GM12801 (cell line): ENCODE measurements around the gene ZGPAT.

Experiments used
- CTCF ChIP-seq: IDR thresholded peaks from one replicate; pipeline ENCODE4 v1.5.1; 2011; ENCODE audit warnings: control low read depth; ENCODE audit not compliant: insufficient read length; ENCODE audit errors: extremely low read depth

Gene ZGPAT

DNA sequence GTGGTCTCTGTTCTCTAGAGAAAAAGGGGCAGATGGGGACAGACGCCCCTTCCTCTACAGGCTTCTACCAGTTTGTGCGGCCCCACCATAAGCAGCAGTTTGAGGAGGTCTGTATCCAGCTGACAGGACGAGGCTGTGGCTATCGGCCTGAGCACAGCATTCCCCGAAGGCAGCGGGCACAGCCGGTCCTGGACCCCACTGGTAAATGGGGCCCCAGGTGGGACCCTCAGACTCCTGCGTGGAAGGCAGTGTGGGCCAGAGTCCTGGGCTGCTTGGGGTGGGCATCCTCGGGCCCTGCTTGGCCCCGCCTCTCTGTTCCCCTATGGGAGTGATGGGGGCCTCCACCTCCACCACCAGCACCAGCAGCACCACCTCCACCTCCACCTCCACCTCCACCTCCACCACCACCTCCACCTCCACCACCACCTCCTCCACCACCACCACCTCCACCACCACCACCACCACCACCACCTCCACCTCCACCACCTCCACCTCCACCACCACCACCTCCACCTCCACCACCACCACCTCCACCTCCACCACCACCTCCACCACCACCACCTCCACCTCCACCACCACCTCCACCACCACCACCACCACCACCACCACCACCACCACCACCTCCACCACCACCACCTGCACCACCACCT, 14.6 kb upstream of the ZGPAT start:
- no peak for TF ChIP-seq CTCF

DNA sequence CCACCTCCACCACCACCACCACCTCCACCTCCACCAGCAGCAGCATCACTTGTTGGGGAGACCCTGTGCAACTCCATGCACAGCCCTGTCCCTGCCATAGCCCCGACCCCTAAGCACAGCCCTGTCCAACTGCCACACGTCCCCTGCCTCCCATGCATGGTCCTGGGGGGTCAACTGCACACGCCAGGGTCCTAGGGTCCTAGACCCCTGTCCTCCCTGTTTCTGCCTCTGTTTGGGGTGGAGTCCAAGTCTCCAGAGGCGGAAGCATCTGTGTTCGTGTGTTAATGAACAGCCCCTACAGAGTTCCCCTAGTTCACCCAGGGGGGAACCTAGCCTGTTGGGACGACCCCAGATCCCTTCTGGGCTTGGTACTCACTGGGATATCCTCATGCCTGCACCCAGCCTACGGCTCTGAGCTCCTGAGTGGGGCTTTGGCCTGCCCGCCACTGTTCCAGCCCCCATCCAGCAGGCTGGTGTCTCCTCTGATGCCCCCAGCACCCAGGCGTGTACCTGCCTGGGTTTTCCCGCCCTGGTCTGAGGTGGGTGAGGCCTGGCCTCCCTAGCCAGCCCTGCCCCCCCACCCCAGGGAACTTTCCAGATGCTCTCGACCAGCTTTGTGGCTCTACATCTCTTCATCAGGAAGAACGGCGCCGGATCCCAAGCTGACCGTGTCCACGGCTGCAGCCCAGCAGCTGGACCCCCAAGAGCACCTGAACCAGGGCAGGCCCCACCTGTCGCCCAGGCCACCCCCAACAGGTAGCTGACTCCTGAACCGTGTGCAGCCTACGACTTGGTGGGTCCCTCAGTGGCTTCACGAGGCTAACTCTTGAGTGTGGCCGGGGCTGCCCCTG, 13.9 kb upstream of the ZGPAT start:
- no peak for TF ChIP-seq CTCF

DNA sequence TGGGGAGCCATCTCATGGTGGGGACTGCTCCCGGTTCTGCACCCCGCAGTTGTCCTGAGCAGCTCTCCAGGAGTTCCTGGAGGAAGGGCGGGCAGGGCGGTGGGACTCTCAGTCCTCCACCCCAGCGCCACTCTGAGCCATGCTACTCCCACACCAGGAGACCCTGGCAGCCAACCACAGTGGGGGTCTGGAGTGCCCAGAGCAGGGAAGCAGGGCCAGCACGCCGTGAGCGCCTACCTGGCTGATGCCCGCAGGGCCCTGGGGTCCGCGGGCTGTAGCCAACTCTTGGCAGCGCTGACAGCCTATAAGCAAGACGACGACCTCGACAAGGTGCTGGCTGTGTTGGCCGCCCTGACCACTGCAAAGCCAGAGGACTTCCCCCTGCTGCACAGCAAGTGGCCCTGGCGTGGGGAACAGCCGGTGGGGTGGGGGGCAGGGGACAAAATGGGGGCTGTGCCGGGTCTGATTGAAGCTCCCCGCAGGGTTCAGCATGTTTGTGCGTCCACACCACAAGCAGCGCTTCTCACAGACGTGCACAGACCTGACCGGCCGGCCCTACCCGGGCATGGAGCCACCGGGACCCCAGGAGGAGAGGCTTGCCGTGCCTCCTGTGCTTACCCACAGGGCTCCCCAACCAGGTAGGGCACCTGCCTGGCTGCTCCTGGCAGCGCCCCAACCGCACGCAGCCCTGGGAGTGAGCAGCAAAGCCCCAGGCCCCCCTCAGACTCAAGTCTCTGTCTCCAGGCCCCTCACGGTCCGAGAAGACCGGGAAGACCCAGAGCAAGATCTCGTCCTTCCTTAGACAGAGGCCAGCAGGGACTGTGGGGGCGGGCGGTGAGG, 13.0 kb upstream of the ZGPAT start:
- TF ChIP-seq CTCF: no peak

- no peak for TF ChIP-seq CTCF
These were observed 12.2 kb upstream of the ZGPAT start for GRCh38 chr20:63695424-63696305.

DNA sequence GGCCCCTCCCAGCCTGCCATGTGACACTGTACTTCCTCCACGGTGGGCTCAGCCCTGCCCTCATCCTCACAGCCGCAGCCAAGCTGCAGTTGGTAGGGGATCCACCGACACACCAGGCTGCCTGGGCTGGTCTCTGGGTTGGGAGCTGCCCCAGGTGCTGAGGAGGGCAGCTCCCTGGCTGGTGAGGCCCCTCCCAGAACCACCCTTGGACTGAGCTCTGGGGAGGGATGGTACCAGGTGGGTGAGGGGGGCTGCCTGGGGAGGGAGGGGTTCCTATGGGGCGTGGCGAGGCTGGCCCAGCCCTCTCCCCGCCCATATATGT, 11.6 kb upstream of the ZGPAT start:
- no peak for TF ChIP-seq CTCF

DNA sequence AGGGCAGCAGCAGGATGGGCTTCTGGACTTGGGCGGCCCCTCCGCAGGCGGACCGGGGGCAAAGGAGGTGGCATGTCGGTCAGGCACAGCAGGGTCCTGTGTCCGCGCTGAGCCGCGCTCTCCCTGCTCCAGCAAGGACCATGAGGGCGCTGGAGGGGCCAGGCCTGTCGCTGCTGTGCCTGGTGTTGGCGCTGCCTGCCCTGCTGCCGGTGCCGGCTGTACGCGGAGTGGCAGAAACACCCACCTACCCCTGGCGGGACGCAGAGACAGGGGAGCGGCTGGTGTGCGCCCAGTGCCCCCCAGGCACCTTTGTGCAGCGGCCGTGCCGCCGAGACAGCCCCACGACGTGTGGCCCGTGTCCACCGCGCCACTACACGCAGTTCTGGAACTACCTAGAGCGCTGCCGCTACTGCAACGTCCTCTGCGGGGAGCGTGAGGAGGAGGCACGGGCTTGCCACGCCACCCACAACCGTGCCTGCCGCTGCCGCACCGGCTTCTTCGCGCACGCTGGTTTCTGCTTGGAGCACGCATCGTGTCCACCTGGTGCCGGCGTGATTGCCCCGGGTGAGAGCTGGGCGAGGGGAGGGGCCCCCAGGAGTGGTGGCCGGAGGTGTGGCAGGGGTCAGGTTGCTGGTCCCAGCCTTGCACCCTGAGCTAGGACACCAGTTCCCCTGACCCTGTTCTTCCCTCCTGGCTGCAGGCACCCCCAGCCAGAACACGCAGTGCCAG, 11.0 kb upstream of the ZGPAT start, which contains the start of gene TNFRSF6B:
Gene TNFRSF6B (plus strand): TSS at position 25 of the 729 bp plus-strand sequence. CDS start 116 bp downstream, at position 141.
- no peak for TF ChIP-seq CTCF
